LNCAP (cell line): ENCODE data around the gene IRS1.

Experiments used
- CTCF ChIP-seq: fragments of 450-650 bp; IDR thresholded peaks from 2 replicates; pipeline ENCODE4 v1.5.1; 2017; ENCODE audit warnings: mild to moderate bottlenecking

The IRS1 gene

GRCh38 chr2:226783885-226784284 is 15.7 kb downstream of the IRS1 start:
- no peak for TF ChIP-seq CTCF

- no peak for TF ChIP-seq CTCF
Observed at GRCh38 chr2:226782092-226782713, 17.4 kb downstream of the IRS1 start.

- no peak for TF ChIP-seq CTCF
Observed at GRCh38 chr2:226780431-226780830, 19.2 kb downstream of the IRS1 start.

GRCh38 chr2:226777611-226778010 is 22.0 kb downstream of the IRS1 start:
- no peak for TF ChIP-seq CTCF

- TF ChIP-seq CTCF = no peak
Observed at GRCh38 chr2:226776104-226776503, 23.5 kb downstream of the IRS1 start.

GRCh38 chr2:226775032-226775509 is 24.5 kb downstream of the IRS1 start:
- TF ChIP-seq CTCF = no peak

- TF ChIP-seq CTCF = no peak
Observed at GRCh38 chr2:226773291-226773690, 26.3 kb downstream of the IRS1 start.
